ENCODE results near the gene TRNP1. TPM values are rescaled to one million over a fixed set of nuclear protein-coding genes. Genes with fewer than 3 reads are reported as not detected.
A peak's percentile ranks its signal among the peaks of the same experiment; 100 is the strongest.

The TRNP1 gene
- total RNA-seq, 2 experiments from 2014 or later = 0.19 to 0.20 TPM

GRCh38 chr1:26953374-26953773 is 40.1 kb upstream of the TRNP1 start:
- Histone ChIP-seq H3K27ac (ENCODE audit: low read depth in 1 of 2, low read length in 2 of 2) (no peak overlapping the region), H3K27me3 (ENCODE audit: control insufficient read depth in 1 of 2, insufficient read depth in 2 of 2, low read length in 2 of 2) (peaks cover 0 to 2% of the 10 kb centered on the region in 2 experiments), H3K36me3 (ENCODE audit: insufficient read depth, low read length) (peaks cover 5% of the 10 kb centered on the region), H3K4me1 (ENCODE audit: insufficient read depth, low read length) (no peaks in the 10 kb centered on the region), H3K4me3 (ENCODE audit: low read length) (no peak overlapping the region), H3K9me3 (ENCODE audit: control insufficient read depth in 1 of 2, insufficient read depth in 1 of 2, low read length in 2 of 2) (no peaks in the 10 kb centered on the region)
- H3K36me3 Mint-ChIP-seq (ENCODE audit: low read depth) = peaks cover 14% of the 10 kb centered on the region
- DNase-seq = no peak
- H3K9me3 Mint-ChIP-seq = no peaks in the 10 kb centered on the region
- no peak overlapping the region for H3K4me3 Mint-ChIP-seq
- intact Hi-C loops (cut with DNase I, micrococcal nuclease) = no loop called here
- H3K27ac Mint-ChIP-seq = no peak overlapping the region
- H3K4me1 Mint-ChIP-seq (ENCODE audit: low read depth) = no peaks in the 10 kb centered on the region
- ChIA-PET CTCF (no interaction called here), POLR2A (no interaction called here)
- H3K27me3 Mint-ChIP-seq = peaks cover 4% of the 10 kb centered on the region
- no peak for ATAC-seq (ENCODE audit: poor library complexity)
- no peak for TF ChIP-seq CTCF (IDR thresholded peaks at IDR 0.05)

GRCh38 chr1:26956321-26956720 is 37.2 kb upstream of the TRNP1 start:
- ATAC-seq (ENCODE audit: poor library complexity) (no peak), DNase-seq (no peak)
- ChIA-PET POLR2A (no interaction called here), CTCF (interaction anchor here (0.6 kb wide), 1 partner anchor 715 kb away, joined by 3 read pairs; no protein-coding TSS in a partner anchor)
- Histone ChIP-seq H3K4me3 (ENCODE audit: low read length) (no peak overlapping the region), H3K4me1 (ENCODE audit: insufficient read depth, low read length) (peaks cover 18% of the 10 kb centered on the region), H3K9me3 (ENCODE audit: control insufficient read depth in 1 of 2, insufficient read depth in 1 of 2, low read length in 2 of 2) (no peaks in the 10 kb centered on the region), H3K27me3 (ENCODE audit: control insufficient read depth in 1 of 2, insufficient read depth in 2 of 2, low read length in 2 of 2) (peaks cover 6 to 8% of the 10 kb centered on the region in 2 experiments), H3K27ac (ENCODE audit: low read depth in 1 of 2, low read length in 2 of 2) (no peak overlapping the region), H3K36me3 (ENCODE audit: insufficient read depth, low read length) (peaks cover 2% of the 10 kb centered on the region)
- Mint-ChIP-seq H3K27me3 (peaks cover 8% of the 10 kb centered on the region), H3K4me1 (ENCODE audit: low read depth) (peaks cover 7% of the 10 kb centered on the region), H3K36me3 (ENCODE audit: low read depth) (peaks cover 8% of the 10 kb centered on the region), H3K9me3 (no peaks in the 10 kb centered on the region), H3K27ac (no peak overlapping the region), H3K4me3 (no peak overlapping the region)
- no peak for TF ChIP-seq CTCF (IDR thresholded peaks at IDR 0.05)
- intact Hi-C loops (cut with DNase I, micrococcal nuclease) = no loop called here

DNA sequence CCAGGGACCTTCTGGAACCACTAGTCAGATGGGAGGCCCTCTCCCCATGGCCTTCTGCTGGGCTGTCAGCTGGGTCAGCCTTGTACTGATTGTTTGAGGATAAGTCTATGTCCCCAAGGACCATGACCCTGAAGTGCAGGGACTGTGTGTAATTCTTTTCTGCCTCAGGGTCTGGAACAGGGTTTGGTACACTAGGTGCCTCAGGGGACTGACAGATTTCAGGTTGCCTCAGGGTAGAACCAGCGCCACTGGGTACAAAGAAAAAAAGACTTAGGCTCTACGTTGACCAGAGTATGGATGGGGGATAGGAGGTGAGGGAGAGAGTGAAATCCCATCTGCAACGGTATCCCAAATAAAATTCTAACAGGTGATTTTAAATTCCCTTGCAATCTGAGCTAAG is 36.2 kb upstream of the TRNP1 start:
- no peak overlapping the region for H3K27ac ChIP-seq (ENCODE audit: low read depth in 1 of 2, low read length in 2 of 2)
- peaks cover 18% of the 10 kb centered on the region for H3K4me1 ChIP-seq (ENCODE audit: insufficient read depth, low read length)
- intact Hi-C loops (cut with DNase I, micrococcal nuclease) = no loop called here
- DNase-seq (no peak), ATAC-seq (ENCODE audit: poor library complexity) (no peak)
- Mint-ChIP-seq H3K4me3 (peak overlapping the region; percentile 62), H3K27ac (no peak overlapping the region), H3K27me3 (peaks cover 10% of the 10 kb centered on the region), H3K4me1 (ENCODE audit: low read depth) (peaks cover 7% of the 10 kb centered on the region), H3K36me3 (ENCODE audit: low read depth) (peaks cover 8% of the 10 kb centered on the region), H3K9me3 (no peaks in the 10 kb centered on the region)
- no peaks in the 10 kb centered on the region for H3K36me3 ChIP-seq (ENCODE audit: insufficient read depth, low read length)
- POLR2A ChIA-PET = no interaction called here
- H3K27me3 ChIP-seq (ENCODE audit: control insufficient read depth in 1 of 2, insufficient read depth in 2 of 2, low read length in 2 of 2) = peaks cover 6 to 8% of the 10 kb centered on the region in 2 experiments
- CTCF ChIA-PET = interaction anchor here (0.6 kb wide), 1 partner anchor 10 kb away, joined by 3 read pairs; no protein-coding TSS in a partner anchor
- TF ChIP-seq CTCF (IDR thresholded peaks at IDR 0.05) = no peak
- H3K9me3 ChIP-seq (ENCODE audit: control insufficient read depth in 1 of 2, insufficient read depth in 1 of 2, low read length in 2 of 2) = no peaks in the 10 kb centered on the region
- no peak overlapping the region for H3K4me3 ChIP-seq (ENCODE audit: low read length)
